ENCODE results near the gene SLC6A15.

DNA sequence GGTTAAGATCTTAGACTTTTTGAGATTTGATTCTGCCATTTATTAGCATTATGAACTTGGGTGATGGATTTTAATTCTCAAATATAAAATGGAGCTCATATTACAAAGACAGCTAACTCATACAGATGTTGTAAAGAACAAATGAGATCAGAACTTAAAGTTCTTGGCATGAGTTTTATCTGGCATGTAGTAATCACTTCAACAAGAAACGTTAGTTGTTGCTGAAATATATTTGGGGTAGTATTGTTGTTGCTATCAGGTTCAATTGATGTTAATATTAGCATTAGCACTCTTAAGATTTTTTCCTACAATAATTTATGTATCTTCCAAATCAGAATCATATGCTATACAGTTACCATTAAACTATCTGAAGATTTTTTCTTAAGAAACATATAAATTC is 71.0 kb downstream of the SLC6A15 start:
- TF ChIP-seq, protein P1, sequence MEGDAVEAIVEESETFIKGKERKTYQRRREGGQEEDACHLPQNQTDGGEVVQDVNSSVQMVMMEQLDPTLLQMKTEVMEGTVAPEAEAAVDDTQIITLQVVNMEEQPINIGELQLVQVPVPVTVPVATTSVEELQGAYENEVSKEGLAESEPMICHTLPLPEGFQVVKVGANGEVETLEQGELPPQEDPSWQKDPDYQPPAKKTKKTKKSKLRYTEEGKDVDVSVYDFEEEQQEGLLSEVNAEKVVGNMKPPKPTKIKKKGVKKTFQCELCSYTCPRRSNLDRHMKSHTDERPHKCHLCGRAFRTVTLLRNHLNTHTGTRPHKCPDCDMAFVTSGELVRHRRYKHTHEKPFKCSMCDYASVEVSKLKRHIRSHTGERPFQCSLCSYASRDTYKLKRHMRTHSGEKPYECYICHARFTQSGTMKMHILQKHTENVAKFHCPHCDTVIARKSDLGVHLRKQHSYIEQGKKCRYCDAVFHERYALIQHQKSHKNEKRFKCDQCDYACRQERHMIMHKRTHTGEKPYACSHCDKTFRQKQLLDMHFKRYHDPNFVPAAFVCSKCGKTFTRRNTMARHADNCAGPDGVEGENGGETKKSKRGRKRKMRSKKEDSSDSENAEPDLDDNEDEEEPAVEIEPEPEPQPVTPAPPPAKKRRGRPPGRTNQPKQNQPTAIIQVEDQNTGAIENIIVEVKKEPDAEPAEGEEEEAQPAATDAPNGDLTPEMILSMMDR (IDR thresholded peaks at IDR 0.05; ENCODE audit: low read length): no peak
- no peak for TF ChIP-seq EZH2 (optimal IDR thresholded peaks at IDR 0.05; ENCODE audit: low read depth, low read length)
